WTC11 (cell line): ENCODE results near the gene ANTXRL. TPM values are rescaled to one million over a fixed set of nuclear protein-coding genes. Genes with fewer than 3 reads are reported as not detected.

ENCODE experiments used
- ATAC-seq: fragments of 200-7000 bp; cut with Tn5 transposase; 2 replicates; pipeline ENCODE4 v1.10.0; 2021; ENCODE audit warnings: mild to moderate bottlenecking, moderate library complexity
- CTCF ChIA-PET: fragments of 300-600 bp; sonication (Branson Sonifier 250); formaldehyde crosslinking; loops from one replicate; lab custom pipeline; 2021; ENCODE audit warnings: antibody characterized with exemption; lab: Charles Lee
- POLR2A ChIA-PET: fragments of 350-600 bp; sonication (Branson Sonifier 250); formaldehyde crosslinking; loops from one replicate; lab custom pipeline; 2021; ENCODE audit warnings: antibody characterized with exemption; lab: Charles Lee
- DNase-seq: peaks from one replicate; pipeline ENCODE4 v3.0.0; 2021; ENCODE audit warnings: low spot score
- H3K27ac Mint-ChIP-seq: 2 replicates; pipeline ENCODE4 v1.8.0; 2021; ENCODE audit warnings: mixed read lengths
- H3K27me3 Mint-ChIP-seq: 2 replicates; pipeline ENCODE4 v1.8.0; 2021; ENCODE audit warnings: low read depth, mild to moderate bottlenecking, moderate library complexity, mixed read lengths
- H3K36me3 Mint-ChIP-seq: 2 replicates; pipeline ENCODE4 v1.8.0; 2021; ENCODE audit warnings: mixed read lengths
- H3K4me1 Mint-ChIP-seq: 2 replicates; pipeline ENCODE4 v1.8.0; 2022; ENCODE audit warnings: mixed read lengths
- H3K4me3 Mint-ChIP-seq: 2 replicates; pipeline ENCODE4 v1.8.0; 2021; ENCODE audit warnings: mild to moderate bottlenecking, moderate library complexity, mixed read lengths
- H3K9me3 Mint-ChIP-seq: 2 replicates; pipeline ENCODE4 v1.8.0; 2021; ENCODE audit warnings: mixed read lengths
- AFF4 ChIP-seq: sonication (generic); formaldehyde crosslinking; IDR thresholded peaks from 2 replicates; pipeline ENCODE4 v1.8.1; 2023; ENCODE audit warnings: mild to moderate bottlenecking, missing genetic modification reagents, borderline replicate concordance
- ARID4B ChIP-seq: sonication (generic); formaldehyde crosslinking; IDR thresholded peaks from 2 replicates; pipeline ENCODE4 v1.8.0; 2023; ENCODE audit warnings: missing genetic modification reagents, mild to moderate bottlenecking, borderline replicate concordance
- EMX1 ChIP-seq: fragments of 250-450 bp; sonication (Bioruptor Pico); IDR thresholded peaks from 2 replicates; pipeline ENCODE4 v1.8.0; 2021; ENCODE audit warnings: mild to moderate bottlenecking
- ERG ChIP-seq: fragments of 250-450 bp; sonication (Bioruptor Pico); IDR thresholded peaks from 2 replicates; pipeline ENCODE4 v1.8.0; 2021; ENCODE audit warnings: mild to moderate bottlenecking
- ESRRA ChIP-seq: sonication (generic); formaldehyde crosslinking; IDR thresholded peaks from 2 replicates; pipeline ENCODE4 v1.8.1; 2022; ENCODE audit warnings: mild to moderate bottlenecking, missing genetic modification reagents, borderline replicate concordance
- FOXJ3 ChIP-seq: sonication (generic); formaldehyde crosslinking; IDR thresholded peaks from 2 replicates; pipeline ENCODE4 v1.9.0; 2021; ENCODE audit warnings: missing genetic modification reagents, mild to moderate bottlenecking, borderline replicate concordance
- FOXK1 ChIP-seq: sonication (generic); formaldehyde crosslinking; IDR thresholded peaks from 2 replicates; pipeline ENCODE4 v1.8.0; 2022; ENCODE audit warnings: mild to moderate bottlenecking, moderate library complexity, missing genetic modification reagents
- GRHL2 ChIP-seq: fragments of 250-450 bp; sonication (Bioruptor Pico); IDR thresholded peaks from 2 replicates; pipeline ENCODE4 v1.8.0; 2022; ENCODE audit warnings: mild to moderate bottlenecking, moderate library complexity; ENCODE audit not compliant: insufficient replicate concordance, severe bottlenecking
- GTF2I ChIP-seq: fragments of 250-450 bp; sonication (Bioruptor Pico); conservative IDR thresholded peaks from 2 replicates; pipeline ENCODE4 v1.4.0; 2021; ENCODE audit warnings: mild to moderate bottlenecking
- KAT7 ChIP-seq: sonication (generic); formaldehyde crosslinking; IDR thresholded peaks from 2 replicates; pipeline ENCODE4 v1.8.1; 2023; ENCODE audit warnings: missing genetic modification reagents, mild to moderate bottlenecking, borderline replicate concordance
- MAX ChIP-seq: sonication (generic); formaldehyde crosslinking; IDR thresholded peaks from 2 replicates; pipeline ENCODE4 v1.8.0; 2022; ENCODE audit warnings: mild to moderate bottlenecking, missing genetic modification reagents
- MXD4 ChIP-seq: fragments of 250-450 bp; sonication (Bioruptor Pico); IDR thresholded peaks from 2 replicates; pipeline ENCODE4 v1.8.0; 2021; ENCODE audit warnings: mild to moderate bottlenecking, moderate library complexity, borderline replicate concordance
- NFYB ChIP-seq: sonication (generic); formaldehyde crosslinking; conservative IDR thresholded peaks from 2 replicates; pipeline ENCODE4 v1.8.0; 2022; ENCODE audit warnings: low read depth, missing genetic modification reagents
- NR1H2 ChIP-seq: sonication (generic); formaldehyde crosslinking; IDR thresholded peaks from 2 replicates; pipeline ENCODE4 v1.9.0; 2021; ENCODE audit warnings: mild to moderate bottlenecking, moderate library complexity, missing genetic modification reagents
- NR2C2 ChIP-seq: sonication (generic); formaldehyde crosslinking; IDR thresholded peaks from 2 replicates; pipeline ENCODE4 v1.8.0; 2022; ENCODE audit warnings: mild to moderate bottlenecking, missing genetic modification reagents
- PRDM15 ChIP-seq: sonication (generic); formaldehyde crosslinking; IDR thresholded peaks from 2 replicates; pipeline ENCODE4 v1.8.0; 2022; ENCODE audit warnings: missing genetic modification reagents
- SMAD3 ChIP-seq: sonication (generic); formaldehyde crosslinking; IDR thresholded peaks from 2 replicates; pipeline ENCODE4 v1.8.0; 2022; ENCODE audit warnings: missing genetic modification reagents, mild to moderate bottlenecking, borderline replicate concordance
- SMAD4 ChIP-seq: sonication (generic); formaldehyde crosslinking; IDR thresholded peaks from 2 replicates; pipeline ENCODE4 v1.8.0; 2022; ENCODE audit warnings: mild to moderate bottlenecking, missing genetic modification reagents
- TEAD1 ChIP-seq: sonication (generic); formaldehyde crosslinking; IDR thresholded peaks from 2 replicates; pipeline ENCODE4 v1.8.0; 2022; ENCODE audit warnings: mild to moderate bottlenecking, missing genetic modification reagents
- TP53 ChIP-seq: sonication (generic); formaldehyde crosslinking; IDR thresholded peaks from 2 replicates; pipeline ENCODE4 v1.8.1; 2023; ENCODE audit warnings: mild to moderate bottlenecking, missing genetic modification reagents
- ZNF263 ChIP-seq: sonication (generic); formaldehyde crosslinking; IDR thresholded peaks from 2 replicates; pipeline ENCODE4 v1.8.1; 2022; ENCODE audit warnings: low read depth, mild to moderate bottlenecking, moderate library complexity, missing genetic modification reagents
- ZNF423 ChIP-seq: fragments of 250-450 bp; sonication (Bioruptor Pico); IDR thresholded peaks from 2 replicates; pipeline ENCODE4 v2.1.2; 2022; ENCODE audit warnings: mild to moderate bottlenecking, moderate library complexity
- total RNA-seq: library from RNA; stranded (reverse); gene quantifications from 3 replicates; pipeline ENCODE4 v1.2.3, GENCODE V29; 2021

The ANTXRL gene
- total RNA-seq, 1 experiment from 2014 or later: not detected

GRCh38 chr10:46247808-46248569 is 38.8 kb upstream of the ANTXRL start (continued):
- TF ChIP-seq AFF4 (CRISPR knock-in tag): no peak
- TF ChIP-seq ESRRA (CRISPR knock-in tag): no peak
- TF ChIP-seq NR1H2 (CRISPR knock-in tag): no peak
- no peak for TF ChIP-seq NFYB (CRISPR knock-in tag)
- TF ChIP-seq SMAD3 (CRISPR knock-in tag): no peak
- TF ChIP-seq FOXJ3: no peak
- no peak for TF ChIP-seq TP53 (CRISPR knock-in tag)
- TF ChIP-seq PRDM15: no peak
- no peak for TF ChIP-seq MAX

- Mint-ChIP-seq H3K27ac (no peak overlapping the region), H3K4me3 (no peak overlapping the region), H3K9me3 (no peaks in the 10 kb centered on the region), H3K27me3 (no peaks in the 10 kb centered on the region; the same call in 1 of the 2 replicates), H3K4me1 (no peaks in the 10 kb centered on the region), H3K36me3 (no peaks in the 10 kb centered on the region)
- CTCF ChIA-PET: no interaction called here
- POLR2A ChIA-PET: no interaction called here
- DNase-seq (no peak), ATAC-seq (no peak)
- TF ChIP-seq ESRRA (CRISPR knock-in tag): no peak
- TF ChIP-seq ZNF263: no peak
- no peak for TF ChIP-seq TEAD1 (CRISPR knock-in tag)
- no peak for TF ChIP-seq ZNF423
- TF ChIP-seq NR2C2 (CRISPR knock-in tag): no peak
- no peak for TF ChIP-seq MXD4 (CRISPR knock-in tag)
- no peak for TF ChIP-seq GRHL2 (CRISPR knock-in tag)
- TF ChIP-seq KAT7 (CRISPR knock-in tag): no peak
- TF ChIP-seq ERG (CRISPR knock-in tag): no peak
- TF ChIP-seq ARID4B (CRISPR knock-in tag): no peak
- no peak for TF ChIP-seq EMX1 (CRISPR knock-in tag)
- TF ChIP-seq FOXK1 (CRISPR knock-in tag): no peak
- no peak for TF ChIP-seq GTF2I
- TF ChIP-seq TP53 (CRISPR knock-in tag): no peak
- TF ChIP-seq SMAD4 (CRISPR knock-in tag): no peak
Measured at GRCh38 chr10:46248651-46249146, 38.1 kb upstream of the ANTXRL start.
